ENCODE measurements around the gene CHAT.

DNA sequence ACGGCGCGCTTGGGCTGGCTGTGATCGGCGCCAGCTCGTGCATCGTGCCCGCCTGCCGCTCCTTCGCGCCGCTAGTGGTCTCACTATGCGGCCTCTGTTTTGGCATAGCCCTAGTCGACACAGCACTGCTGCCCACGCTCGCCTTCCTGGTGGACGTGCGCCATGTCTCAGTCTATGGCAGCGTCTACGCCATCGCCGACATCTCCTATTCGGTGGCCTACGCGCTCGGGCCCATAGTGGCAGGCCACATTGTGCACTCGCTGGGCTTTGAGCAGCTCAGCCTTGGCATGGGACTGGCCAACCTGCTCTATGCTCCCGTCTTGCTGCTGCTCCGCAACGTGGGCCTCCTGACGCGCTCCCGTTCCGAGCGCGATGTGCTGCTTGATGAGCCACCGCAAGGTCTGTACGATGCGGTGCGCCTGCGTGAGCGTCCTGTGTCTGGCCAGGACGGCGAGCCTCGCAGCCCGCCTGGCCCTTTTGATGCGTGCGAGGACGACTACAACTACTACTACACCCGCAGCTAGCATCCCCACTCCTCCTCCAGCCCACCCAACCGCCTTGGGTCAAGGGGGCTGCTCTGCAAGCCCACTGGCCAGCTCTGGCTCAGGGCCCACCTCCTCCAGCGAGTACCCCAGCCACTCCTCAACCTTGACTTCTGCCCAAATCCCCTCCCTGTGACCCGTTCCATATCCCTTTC, 1.9 kb upstream of the CHAT start:
- TF ChIP-seq CTCF (IDR thresholded peaks at IDR 0.05) (no peak), POLR2A (IDR thresholded peaks at IDR 0.05) (no peak)
